DND-41 (cell line): ENCODE data around the gene NAIF1.

ENCODE experiments used
- ATAC-seq: fragments of 200-7000 bp; cut with Tn5 transposase; 3 replicates; pipeline ENCODE4 v1.9.1; 2021; ENCODE audit warnings: low read depth; ENCODE audit not compliant: insufficient read depth
- DNase-seq: peaks from one replicate; pipeline ENCODE4 v3.0.0-alpha.2; 2020
- H2AFZ ChIP-seq: 2 replicates; pipeline ENCODE4 v1.6.0; 2012; ENCODE audit warnings: low read depth, low read length
- H3K27ac ChIP-seq: 2 replicates; pipeline ENCODE4 v1.5.1; 2012; ENCODE audit warnings: low read length, inconsistent platforms
- H3K27me3 ChIP-seq: fragments of 200-600 bp; sonication (generic); 2 replicates; pipeline ENCODE4 v1.6.0; 2012; ENCODE audit warnings: low read length, mild to moderate bottlenecking, inconsistent platforms; ENCODE audit not compliant: insufficient read depth, poor library complexity
- H3K36me3 ChIP-seq: 2 replicates; pipeline ENCODE4 v1.5.1; 2012; ENCODE audit warnings: low read length, inconsistent platforms; ENCODE audit not compliant: insufficient read depth
- H3K4me1 ChIP-seq: 2 replicates; pipeline ENCODE4 v1.5.1; 2012; ENCODE audit warnings: mild to moderate bottlenecking, low read length; ENCODE audit not compliant: insufficient read depth
- H3K4me2 ChIP-seq: 2 replicates; pipeline ENCODE4 v1.6.0; 2012; ENCODE audit warnings: mild to moderate bottlenecking, moderate library complexity, low read length, inconsistent platforms; ENCODE audit not compliant: insufficient read depth
- H3K4me3 ChIP-seq, 2 experiments: fragments of 200-600 bp in 1 of 2; shearing (Covaris generic) in 1 of 2; 2 replicates each; pipeline ENCODE4 v1.5.1; 2012 to 2016; ENCODE audit warnings: inconsistent platforms in 2 of 2, low read length in 2 of 2, mild to moderate bottlenecking in 2 of 2, low read depth in 1 of 2, moderate library complexity in 1 of 2
- H3K79me2 ChIP-seq: 2 replicates; pipeline ENCODE4 v1.6.0; 2012; ENCODE audit warnings: low read length, inconsistent platforms; ENCODE audit not compliant: insufficient read depth
- H3K9ac ChIP-seq: 2 replicates; pipeline ENCODE4 v1.6.0; 2012; ENCODE audit warnings: low read depth, mild to moderate bottlenecking, inconsistent platforms, low read length, moderate library complexity
- H3K9me3 ChIP-seq: 2 replicates; pipeline ENCODE4 v1.5.1; 2012; ENCODE audit warnings: low read length, moderate library complexity, mild to moderate bottlenecking, inconsistent platforms; ENCODE audit not compliant: insufficient read depth, severe bottlenecking
- H4K20me1 ChIP-seq: 2 replicates; pipeline ENCODE4 v1.6.0; 2012; ENCODE audit warnings: low read length; ENCODE audit not compliant: insufficient read depth
- EZH2 ChIP-seq: IDR thresholded peaks from 3 replicates; pipeline ENCODE4 v1.6.1; 2012; ENCODE audit warnings: borderline replicate concordance, low read depth, mild to moderate bottlenecking, moderate library complexity, low read length, inconsistent platforms; ENCODE audit not compliant: severe bottlenecking
- TF ChIP-seq, protein P1 (sequence below): IDR thresholded peaks from 2 replicates; pipeline ENCODE4 v1.5.1; 2012; ENCODE audit warnings: borderline replicate concordance, low read length, moderate library complexity, mild to moderate bottlenecking; ENCODE audit not compliant: poor library complexity, severe bottlenecking; ENCODE audit errors: extremely low read depth

The NAIF1 gene

DNA sequence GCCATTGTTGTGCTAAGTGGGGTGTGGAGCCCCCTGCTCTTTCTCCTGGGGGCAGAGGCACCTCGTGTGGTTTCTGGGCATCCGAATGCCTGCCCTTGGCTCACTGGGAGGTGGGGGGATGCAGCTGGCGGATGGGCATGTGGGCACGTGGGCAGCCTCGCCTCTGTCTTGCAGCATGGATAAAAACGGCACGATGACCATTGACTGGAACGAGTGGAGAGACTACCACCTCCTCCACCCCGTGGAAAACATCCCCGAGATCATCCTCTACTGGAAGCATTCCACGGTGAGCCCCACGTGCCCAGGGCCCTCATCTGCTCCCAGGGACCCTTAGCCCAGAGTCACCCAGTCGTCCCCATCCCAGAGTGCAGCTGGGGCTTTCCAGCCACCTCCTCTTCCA, 35.1 kb upstream of the NAIF1 start:
- Histone ChIP-seq H3K36me3 (peaks cover 53% of the 10 kb centered on the region), H3K4me3 (no peak overlapping the region), H3K4me2 (no peak overlapping the region), H3K4me1 (peaks cover 62% of the 10 kb centered on the region), H4K20me1 (peaks cover 12% of the 10 kb centered on the region), H3K27ac (peak overlapping the region; percentile 81), H3K27me3 (no peaks in the 10 kb centered on the region), H3K79me2 (peaks cover 34% of the 10 kb centered on the region), H3K9me3 (no peaks in the 10 kb centered on the region), H3K9ac (peak overlapping the region; percentile 53), H2AFZ (no peak overlapping the region)
- TF ChIP-seq, protein P1, sequence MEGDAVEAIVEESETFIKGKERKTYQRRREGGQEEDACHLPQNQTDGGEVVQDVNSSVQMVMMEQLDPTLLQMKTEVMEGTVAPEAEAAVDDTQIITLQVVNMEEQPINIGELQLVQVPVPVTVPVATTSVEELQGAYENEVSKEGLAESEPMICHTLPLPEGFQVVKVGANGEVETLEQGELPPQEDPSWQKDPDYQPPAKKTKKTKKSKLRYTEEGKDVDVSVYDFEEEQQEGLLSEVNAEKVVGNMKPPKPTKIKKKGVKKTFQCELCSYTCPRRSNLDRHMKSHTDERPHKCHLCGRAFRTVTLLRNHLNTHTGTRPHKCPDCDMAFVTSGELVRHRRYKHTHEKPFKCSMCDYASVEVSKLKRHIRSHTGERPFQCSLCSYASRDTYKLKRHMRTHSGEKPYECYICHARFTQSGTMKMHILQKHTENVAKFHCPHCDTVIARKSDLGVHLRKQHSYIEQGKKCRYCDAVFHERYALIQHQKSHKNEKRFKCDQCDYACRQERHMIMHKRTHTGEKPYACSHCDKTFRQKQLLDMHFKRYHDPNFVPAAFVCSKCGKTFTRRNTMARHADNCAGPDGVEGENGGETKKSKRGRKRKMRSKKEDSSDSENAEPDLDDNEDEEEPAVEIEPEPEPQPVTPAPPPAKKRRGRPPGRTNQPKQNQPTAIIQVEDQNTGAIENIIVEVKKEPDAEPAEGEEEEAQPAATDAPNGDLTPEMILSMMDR: no peak
- no peak for TF ChIP-seq EZH2
- ATAC-seq: no peak
- no peak for DNase-seq

DNA sequence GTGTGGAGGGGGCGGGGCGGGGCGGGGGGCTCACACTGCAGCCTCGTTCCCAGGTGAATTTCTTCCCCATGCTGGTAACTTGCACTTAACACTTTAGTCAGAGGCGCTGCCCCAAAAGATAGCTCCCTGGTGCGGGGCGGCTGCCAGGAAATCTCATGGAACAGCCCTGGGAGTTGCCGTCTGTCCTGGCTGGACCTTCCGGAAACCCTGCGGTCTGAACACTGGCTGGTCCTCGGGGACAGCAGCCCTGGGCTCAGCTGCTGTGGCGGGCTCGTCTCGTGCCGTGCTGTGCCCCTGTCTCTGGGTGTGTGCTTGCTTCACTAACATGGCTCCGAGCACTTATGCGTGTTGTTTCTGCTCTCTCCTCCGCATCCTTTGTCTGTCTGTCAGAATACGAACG, 34.6 kb upstream of the NAIF1 start:
- peak overlapping the region; percentile 81 for H3K27ac ChIP-seq
- H4K20me1 ChIP-seq: peaks cover 12% of the 10 kb centered on the region
- DNase-seq (no peak), ATAC-seq (no peak)
- H2AFZ ChIP-seq: no peak overlapping the region
- H3K36me3 ChIP-seq: peaks cover 50% of the 10 kb centered on the region
- no peak for TF ChIP-seq EZH2
- TF ChIP-seq, protein P1: no peak
- no peaks in the 10 kb centered on the region for H3K27me3 ChIP-seq
- peaks cover 39% of the 10 kb centered on the region for H3K79me2 ChIP-seq
- no peak overlapping the region for H3K4me3 ChIP-seq
- no peak overlapping the region for H3K4me2 ChIP-seq
- no peak overlapping the region for H3K9ac ChIP-seq
- H3K4me1 ChIP-seq: peaks cover 62% of the 10 kb centered on the region
- no peaks in the 10 kb centered on the region for H3K9me3 ChIP-seq

DNA sequence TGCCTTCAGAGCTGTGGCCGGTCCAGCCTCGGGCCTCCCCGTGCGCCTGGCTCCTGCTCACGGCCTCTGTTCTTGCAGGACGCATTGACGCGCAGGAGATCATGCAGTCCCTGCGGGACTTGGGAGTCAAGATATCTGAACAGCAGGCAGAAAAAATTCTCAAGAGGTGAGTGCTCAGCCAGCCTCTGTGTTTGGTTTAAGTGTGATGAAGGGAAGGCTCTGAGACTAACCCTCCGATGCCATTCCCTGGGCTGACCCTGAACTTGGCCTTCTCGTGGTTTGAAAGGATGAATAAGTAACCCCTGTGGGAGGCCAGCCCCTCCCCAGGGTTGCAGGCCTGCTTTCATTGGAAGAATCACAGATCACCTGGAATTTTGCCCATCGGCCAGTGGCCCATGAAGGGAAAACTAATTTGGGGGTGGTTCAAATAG, 34.1 kb upstream of the NAIF1 start:
- Histone ChIP-seq H2AFZ (no peak overlapping the region), H3K4me3 (no peak overlapping the region), H3K36me3 (peaks cover 48% of the 10 kb centered on the region), H3K27ac (peak overlapping the region; percentile 62), H3K79me2 (peaks cover 44% of the 10 kb centered on the region), H3K27me3 (no peaks in the 10 kb centered on the region), H3K4me2 (no peak overlapping the region), H4K20me1 (peaks cover 12% of the 10 kb centered on the region), H3K9ac (no peak overlapping the region), H3K4me1 (peaks cover 62% of the 10 kb centered on the region), H3K9me3 (no peaks in the 10 kb centered on the region)
- ATAC-seq (no peak), DNase-seq (no peak)
- TF ChIP-seq, protein P1: no peak
- no peak for TF ChIP-seq EZH2

DNA sequence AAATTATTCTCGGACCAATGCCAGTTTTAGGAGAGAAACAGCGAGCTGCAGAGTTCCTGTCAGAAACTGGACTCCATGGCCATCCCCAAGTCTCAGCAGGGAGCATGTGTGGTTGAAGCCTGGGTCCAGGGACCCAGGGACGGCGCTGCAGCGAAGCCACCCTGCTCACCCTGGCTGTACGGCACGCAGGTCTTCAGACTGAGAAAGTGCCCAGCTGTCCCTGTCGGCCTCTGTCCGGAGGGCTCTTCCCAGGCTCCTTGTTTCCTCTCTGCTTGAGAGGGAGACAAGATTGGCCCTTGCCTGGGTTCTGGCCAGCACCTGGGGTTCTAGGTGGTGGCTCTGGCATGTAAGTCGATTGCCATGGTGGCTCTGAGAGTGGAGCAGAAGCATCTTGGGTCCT, 33.5 kb upstream of the NAIF1 start:
- TF ChIP-seq, protein P1: no peak
- no peak for TF ChIP-seq EZH2

More for the DNA sequence above, 33.5 kb upstream of the NAIF1 start:
- H3K36me3 ChIP-seq: peaks cover 41% of the 10 kb centered on the region
- no peak overlapping the region for H3K9ac ChIP-seq
- H3K9me3 ChIP-seq: no peaks in the 10 kb centered on the region
- H3K4me3 ChIP-seq: no peak overlapping the region
- no peak overlapping the region for H3K4me2 ChIP-seq
- peaks cover 62% of the 10 kb centered on the region for H3K4me1 ChIP-seq
- H3K27me3 ChIP-seq: no peaks in the 10 kb centered on the region
- no peak overlapping the region for H2AFZ ChIP-seq
- DNase-seq (no peak), ATAC-seq (no peak)
- peak overlapping the region; percentile 62 for H3K27ac ChIP-seq
- peaks cover 50% of the 10 kb centered on the region for H3K79me2 ChIP-seq
- H4K20me1 ChIP-seq: peaks cover 12% of the 10 kb centered on the region
